NCI-H345 treated with DMSO at 0.1 percent for 48 hours (cell line): ENCODE results near the gene LRP5.
"Not testable (repeated sequence)": the region's sequence is repeated elsewhere in the genome, so short reads cannot be mapped to it uniquely, and the experiment has no call there.

ENCODE experiments used
- DNase-seq: peaks from one replicate; lab custom pipeline; 2025; ENCODE audit not compliant: unreplicated experiment; lab: John Stamatoyannopoulos, UW

Gene LRP5

DNA sequence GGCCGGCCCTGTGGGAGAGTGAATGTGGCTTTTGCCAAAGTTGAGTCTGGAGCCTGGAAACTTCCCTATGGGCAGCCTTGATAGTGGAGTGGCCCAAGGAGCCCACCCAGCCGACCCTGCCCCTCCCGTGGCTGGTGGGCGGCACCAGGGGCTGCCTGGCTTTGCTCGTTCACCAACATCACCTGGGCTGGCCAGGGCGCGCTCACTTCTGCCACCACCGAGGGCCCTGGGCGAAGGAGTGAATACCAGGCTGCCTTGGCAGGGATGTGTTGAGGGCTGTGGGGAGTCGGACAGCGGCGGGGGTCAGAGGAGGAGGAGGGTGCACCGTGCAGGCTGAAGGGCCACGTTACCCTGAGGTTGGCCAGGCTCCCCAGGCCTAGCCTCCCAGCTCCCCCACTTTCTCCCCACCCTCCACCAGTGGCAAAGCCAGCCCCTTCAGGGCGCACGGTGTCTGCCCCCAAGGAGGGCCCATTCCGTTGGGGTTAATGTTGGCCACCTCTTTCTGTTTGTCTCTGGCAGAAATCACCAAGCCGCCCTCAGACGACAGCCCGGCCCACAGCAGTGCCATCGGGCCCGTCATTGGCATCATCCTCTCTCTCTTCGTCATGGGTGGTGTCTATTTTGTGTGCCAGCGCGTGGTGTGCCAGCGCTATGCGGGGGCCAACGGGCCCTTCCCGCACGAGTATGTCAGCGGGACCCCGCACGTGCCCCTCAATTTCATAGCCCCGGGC lies 125.7 kb downstream of the LRP5 start:
- no peak for DNase-seq

DNA sequence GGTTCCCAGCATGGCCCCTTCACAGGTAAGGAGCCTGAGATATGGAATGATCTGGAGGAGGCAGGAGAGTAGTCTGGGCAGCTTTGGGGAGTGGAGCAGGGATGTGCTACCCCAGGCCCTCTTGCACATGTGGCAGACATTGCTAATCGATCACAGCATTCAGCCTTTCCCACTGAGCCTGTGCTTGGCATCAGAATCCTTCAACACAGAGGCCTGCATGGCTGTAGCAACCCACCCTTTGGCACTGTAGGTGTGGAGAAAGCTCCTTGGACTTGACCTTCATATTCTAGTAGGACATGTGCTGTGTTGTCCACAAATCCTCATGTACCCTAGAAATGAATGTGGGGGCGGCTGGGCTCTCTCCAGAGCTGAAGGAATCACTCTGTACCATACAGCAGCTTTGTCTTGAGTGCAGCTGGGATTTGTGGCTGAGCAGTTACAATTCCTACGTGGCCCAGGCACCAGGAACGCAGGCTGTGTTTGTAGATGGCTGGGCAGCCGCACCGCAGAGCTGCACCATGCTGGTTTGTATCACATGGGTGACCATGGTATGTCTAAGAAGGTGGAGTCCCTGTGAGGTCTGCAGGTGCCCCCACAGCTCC lies 126.4 kb downstream of the LRP5 start:
- no peak for DNase-seq

- DNase-seq = no peak
These were observed 127.1 kb downstream of the LRP5 start for GRCh38 chr11:68439355-68440065.

GRCh38 chr11:68440224-68440623 lies 127.8 kb downstream of the LRP5 start:
- DNase-seq = no peak

DNA sequence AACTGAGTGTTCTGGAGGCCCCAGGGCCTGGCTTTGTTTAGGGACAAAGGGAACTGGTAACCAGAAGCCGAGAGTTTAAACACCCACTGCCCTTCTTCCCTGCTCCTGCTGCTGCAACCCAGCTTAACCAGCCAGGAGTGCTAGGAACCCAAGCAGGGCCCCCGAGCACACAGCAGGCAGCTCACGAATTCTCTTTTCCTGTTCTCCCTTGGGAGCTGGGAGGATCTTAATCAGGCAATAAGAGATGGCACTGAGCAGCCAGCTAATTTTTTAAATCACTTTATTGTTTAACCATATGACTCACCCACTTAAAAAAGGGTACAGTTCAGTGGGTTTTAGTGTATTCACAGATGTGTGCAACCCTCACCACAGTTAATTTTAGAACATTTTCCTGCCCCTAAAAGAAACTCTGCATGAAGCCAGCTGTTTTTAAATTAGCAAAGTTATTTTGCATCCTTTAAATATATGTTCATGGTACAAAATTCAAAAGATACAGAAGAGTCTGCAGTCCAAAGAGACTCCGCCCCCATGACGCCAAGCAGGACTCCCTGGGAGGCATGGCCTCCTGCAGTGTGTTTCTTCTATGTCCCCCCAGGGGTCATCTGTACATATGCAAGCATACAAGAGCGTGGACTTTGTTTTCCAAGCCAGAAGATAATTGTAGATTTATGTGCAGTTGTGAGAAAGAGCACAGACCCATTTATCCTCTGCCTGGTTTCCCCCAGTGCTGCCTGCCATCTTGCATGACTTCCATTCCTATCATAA lies 129.3 kb downstream of the LRP5 start:
- peak; percentile 82 for DNase-seq

DNA sequence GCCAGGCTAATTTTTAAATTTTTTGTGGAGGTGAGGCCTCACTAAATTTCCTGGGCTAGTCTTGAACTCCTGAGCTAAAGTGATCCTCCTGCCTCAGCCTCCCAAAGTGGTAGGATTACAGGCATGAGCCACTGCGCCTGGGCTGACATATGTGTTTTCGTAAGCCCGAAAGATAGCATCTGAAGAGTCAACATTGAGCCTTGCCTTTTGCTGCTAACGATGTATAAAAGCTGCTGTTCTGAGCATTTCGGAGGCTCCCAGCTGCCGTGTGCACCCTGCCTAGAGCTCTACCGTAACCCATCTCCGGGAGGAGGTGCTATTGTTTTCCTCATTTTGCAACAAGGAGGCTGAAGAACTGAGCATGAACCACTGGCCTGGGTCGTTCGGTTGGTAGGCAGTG lies 130.0 kb downstream of the LRP5 start:
- DNase-seq = no peak

DNA sequence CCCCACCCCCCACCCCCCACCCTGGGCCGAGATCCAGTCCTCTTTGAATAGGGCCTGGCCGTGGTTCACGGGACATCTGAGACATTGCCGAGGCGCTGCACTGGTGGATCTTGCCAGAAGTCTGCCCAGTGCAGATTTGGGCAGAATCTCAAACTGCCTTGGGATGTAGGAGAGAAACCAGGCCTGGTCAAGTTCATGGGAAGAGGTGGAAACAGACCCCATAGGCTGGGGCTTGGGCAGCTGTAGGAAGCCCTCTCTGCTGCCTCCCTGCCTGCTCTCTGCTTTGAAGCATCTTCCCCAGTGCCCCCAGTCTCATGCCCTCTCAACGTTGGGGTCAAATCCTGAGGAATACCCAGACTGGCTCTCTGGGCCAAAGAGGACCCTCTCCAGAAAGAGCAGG lies 132.2 kb downstream of the LRP5 start:
- no peak for DNase-seq

DNA sequence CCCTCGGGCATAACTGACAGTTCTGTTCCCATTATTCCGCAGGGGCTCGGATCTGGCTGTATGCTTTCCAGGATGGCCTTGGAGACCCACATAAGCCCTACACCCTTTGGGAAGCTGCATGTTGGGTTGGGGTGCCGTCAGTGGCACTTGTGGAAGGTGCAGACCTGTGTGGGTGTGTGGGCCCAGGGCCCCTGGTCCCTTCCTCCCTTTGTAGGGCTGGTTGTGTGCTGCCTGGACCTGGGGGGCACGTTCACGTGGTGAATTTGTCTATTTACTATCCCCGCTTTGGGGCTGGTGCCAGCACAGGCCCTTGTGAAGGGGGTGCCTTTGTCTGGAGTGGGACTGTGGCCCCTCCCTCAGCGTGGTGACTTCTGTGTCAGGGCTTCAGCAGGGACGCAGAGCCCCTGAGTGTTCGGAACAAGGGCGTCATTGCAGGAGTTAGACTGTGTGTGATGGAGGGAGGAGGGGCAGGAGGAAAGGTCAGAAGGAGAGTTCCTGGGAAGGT lies 133.2 kb downstream of the LRP5 start:
- DNase-seq = no peak

- DNase-seq = no peak
These were observed 133.8 kb downstream of the LRP5 start for GRCh38 chr11:68446046-68446725.

DNA sequence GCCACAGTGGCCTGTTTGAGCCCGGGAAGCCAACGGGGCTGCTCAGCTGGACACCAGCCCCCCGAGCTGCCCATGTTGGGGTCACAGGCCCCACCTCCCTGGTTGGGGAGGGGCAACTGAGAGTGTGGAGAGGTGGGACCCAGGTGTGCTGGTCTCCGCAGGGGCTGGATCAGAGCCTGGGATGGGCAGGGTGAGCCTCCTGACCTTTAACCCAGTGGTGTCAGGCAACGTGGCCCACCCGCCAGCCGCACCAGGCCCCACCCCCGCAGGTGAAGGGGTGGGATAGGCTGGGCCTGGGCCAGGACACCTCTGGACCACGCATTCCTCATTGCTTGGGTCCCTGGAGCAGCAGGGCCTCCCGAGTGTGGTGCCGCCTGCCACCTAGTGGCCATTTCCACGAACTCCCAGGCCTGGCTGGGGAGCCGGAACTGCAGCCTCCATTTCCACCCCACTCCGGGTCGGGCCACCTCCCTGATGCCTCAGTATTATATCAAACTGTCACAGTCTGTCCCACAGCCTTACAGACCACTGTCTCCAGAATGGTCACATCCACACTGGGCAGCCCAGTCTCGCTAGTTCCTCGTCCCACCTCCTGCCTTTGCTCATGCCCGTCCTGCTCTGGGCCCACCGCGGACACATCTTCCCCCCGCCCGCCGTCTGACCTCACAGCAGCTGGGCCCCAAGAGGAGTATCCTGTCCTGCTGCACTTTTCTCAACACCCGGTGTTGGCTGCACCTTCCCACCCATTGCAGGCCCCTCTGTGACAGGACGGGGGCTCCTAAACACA lies 134.8 kb downstream of the LRP5 start:
- DNase-seq = peak; percentile 33

- not testable (repeated sequence) for DNase-seq
These were observed 135.5 kb downstream of the LRP5 start for GRCh38 chr11:68447914-68448313.

DNA sequence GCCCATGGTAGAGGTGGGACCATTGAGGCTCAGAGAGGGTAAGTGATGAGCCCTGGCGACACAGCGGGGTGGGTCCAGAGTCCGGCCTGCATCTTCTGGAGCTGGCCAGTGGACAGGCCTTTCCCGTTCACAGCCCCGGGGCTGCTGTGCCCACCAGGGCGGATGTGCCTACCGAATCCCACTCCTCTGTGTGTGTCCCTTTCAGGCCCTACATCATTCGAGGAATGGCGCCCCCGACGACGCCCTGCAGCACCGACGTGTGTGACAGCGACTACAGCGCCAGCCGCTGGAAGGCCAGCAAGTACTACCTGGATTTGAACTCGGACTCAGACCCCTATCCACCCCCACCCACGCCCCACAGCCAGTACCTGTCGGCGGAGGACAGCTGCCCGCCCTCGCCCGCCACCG lies 136.2 kb downstream of the LRP5 start:
- no peak for DNase-seq

DNA sequence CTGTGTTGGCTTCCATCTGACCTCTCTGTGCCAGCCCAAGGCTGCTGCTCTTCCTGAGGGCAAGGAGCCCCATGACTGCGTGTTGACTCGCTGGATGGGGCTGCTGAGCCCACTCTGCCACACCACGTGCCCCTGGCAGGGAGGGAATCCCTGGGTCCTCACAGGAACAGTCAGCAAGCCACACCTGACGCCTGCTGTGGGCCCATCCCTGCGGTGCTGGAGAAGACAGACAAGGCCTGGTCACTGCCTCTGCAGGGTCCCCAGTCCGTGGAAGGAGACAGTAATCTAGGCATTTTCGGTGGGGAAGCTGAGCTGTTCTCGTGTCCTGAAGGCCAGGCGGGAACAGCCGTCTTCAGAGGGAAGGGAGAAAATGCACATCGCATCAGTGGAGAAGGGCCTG lies 137.6 kb downstream of the LRP5 start:
- DNase-seq = no peak

- no peak for DNase-seq
These were observed 138.3 kb downstream of the LRP5 start for GRCh38 chr11:68450711-68451110.

GRCh38 chr11:68454767-68455166 lies 142.4 kb downstream of the LRP5 start:
- DNase-seq = peak; percentile 53

GRCh38 chr11:68455485-68455884 lies 143.1 kb downstream of the LRP5 start:
- no peak for DNase-seq

DNA sequence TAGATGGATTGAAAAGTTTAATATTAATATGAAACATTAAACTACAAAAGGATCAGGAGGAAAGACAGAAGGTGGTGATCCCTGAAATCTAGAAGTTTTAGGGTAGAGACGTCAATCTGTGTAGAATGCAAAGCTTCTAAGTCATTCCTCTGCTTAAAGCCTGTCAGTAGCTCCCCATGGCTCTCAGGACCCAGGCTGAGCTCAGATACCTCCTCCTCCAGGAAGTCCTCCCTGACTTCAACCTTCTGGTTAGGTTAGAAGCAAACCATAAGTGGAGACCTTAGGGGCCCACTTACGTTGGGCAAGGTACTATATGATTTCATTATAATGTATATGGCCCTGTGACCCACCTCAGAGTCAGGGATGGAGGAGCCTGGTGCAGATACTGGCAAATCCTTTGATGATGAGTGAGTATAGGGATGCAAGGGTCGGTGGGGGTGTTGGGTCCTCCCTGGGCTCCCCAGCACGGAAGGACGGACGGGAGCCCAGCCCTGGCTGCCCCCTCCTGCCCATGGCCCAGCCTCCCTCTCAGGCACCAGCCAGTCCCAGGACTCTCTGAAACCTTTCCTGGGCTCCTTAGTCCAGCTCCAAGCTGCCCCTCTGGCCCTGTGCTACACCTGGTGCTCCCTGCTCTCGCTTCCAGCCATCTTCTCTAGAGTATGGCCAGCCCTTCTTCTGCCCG lies 145.0 kb downstream of the LRP5 start:
- DNase-seq = no peak

GRCh38 chr11:68457898-68458249 lies 145.5 kb downstream of the LRP5 start:
- DNase-seq = no peak

- not testable (repeated sequence) for DNase-seq
These were observed 145.9 kb downstream of the LRP5 start for GRCh38 chr11:68458340-68458739.
